ENCODE results near the gene NEK11. TPM values are rescaled to one million over a fixed set of nuclear protein-coding genes. Genes with fewer than 3 reads are reported as not detected.
A peak's percentile ranks its signal among the peaks of the same experiment; 100 is the strongest.

NEK11 gene
- total and polyA plus RNA-seq, 10 donors, result 0.77 to 5.9 (median 3.4) TPM

- Histone ChIP-seq H3K36me3 (peaks cover 0 to 17% (median 0%) of the 10 kb centered on the region in 6 donors), H3K9me3 (no peaks in the 10 kb centered on the region), H3K4me1 (peaks cover 0 to 16% (median 5%) of the 10 kb centered on the region in 6 donors), H3K27ac (peak overlapping the region in 3 of 8 donors; percentile 17 to 25 (median 24)), H3K4me3 (no peak overlapping the region), H3K27me3 (replicated peaks in 1 of 7) (no peaks in the 10 kb centered on the region)
- TF ChIP-seq, protein P1, sequence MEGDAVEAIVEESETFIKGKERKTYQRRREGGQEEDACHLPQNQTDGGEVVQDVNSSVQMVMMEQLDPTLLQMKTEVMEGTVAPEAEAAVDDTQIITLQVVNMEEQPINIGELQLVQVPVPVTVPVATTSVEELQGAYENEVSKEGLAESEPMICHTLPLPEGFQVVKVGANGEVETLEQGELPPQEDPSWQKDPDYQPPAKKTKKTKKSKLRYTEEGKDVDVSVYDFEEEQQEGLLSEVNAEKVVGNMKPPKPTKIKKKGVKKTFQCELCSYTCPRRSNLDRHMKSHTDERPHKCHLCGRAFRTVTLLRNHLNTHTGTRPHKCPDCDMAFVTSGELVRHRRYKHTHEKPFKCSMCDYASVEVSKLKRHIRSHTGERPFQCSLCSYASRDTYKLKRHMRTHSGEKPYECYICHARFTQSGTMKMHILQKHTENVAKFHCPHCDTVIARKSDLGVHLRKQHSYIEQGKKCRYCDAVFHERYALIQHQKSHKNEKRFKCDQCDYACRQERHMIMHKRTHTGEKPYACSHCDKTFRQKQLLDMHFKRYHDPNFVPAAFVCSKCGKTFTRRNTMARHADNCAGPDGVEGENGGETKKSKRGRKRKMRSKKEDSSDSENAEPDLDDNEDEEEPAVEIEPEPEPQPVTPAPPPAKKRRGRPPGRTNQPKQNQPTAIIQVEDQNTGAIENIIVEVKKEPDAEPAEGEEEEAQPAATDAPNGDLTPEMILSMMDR (IDR thresholded peaks at IDR 0.05 in 8 of 11, conservative IDR thresholded peaks at IDR 0.05 in 3 of 11), result no peak
- no peak for TF ChIP-seq POLR2A (IDR thresholded peaks at IDR 0.05)
- TF ChIP-seq POLR2AphosphoS5 (IDR thresholded peaks at IDR 0.05), result no peak
- intact Hi-C loops (cut with DNase I; ENCODE audit: low total_unique reads), result no loop called here
- DNase-seq, result no peak
- WGBS, 5 donors, result 24 to 52% (median 38%) methylated on average over 2 of the region's 2 CpGs
These were observed 326.6 kb downstream of the NEK11 start for GRCh38 chr3:131353016-131353877.

DNA sequence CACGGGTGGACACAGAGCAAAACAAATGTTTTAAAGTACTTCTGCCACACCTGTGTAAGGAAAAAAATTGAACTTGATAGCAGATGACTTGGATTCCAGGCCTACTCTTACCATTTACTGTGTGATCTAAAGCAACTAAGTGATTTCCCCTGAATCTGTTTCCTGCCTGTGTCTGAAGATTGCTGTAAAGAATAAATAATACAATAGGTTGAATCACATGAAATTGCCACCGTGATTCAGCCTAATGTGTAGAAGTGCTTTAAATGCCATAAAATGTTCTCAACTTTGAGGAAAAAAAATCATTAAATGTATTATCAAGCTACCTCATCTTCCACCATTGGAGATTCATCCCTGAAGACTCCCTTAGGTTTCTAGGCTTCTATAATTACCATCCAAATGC lies 327.3 kb downstream of the NEK11 start:
- H3K4me3 ChIP-seq, result no peak overlapping the region
- H3K36me3 ChIP-seq, result peaks cover 0 to 17% (median 0%) of the 10 kb centered on the region in 6 donors
- no peaks in the 10 kb centered on the region for H3K27me3 ChIP-seq (replicated peaks in 1 of 7)
- H3K27ac ChIP-seq, result peak overlapping the region in 3 of 8 donors; percentile 17 to 25 (median 24)
- TF ChIP-seq, protein P1 (IDR thresholded peaks at IDR 0.05 in 8 of 11, conservative IDR thresholded peaks at IDR 0.05 in 3 of 11), result no peak
- TF ChIP-seq POLR2AphosphoS5 (IDR thresholded peaks at IDR 0.05) (no peak), POLR2A (IDR thresholded peaks at IDR 0.05) (no peak)
- H3K9me3 ChIP-seq, result no peaks in the 10 kb centered on the region
- H3K4me1 ChIP-seq, result peaks cover 0 to 16% (median 5%) of the 10 kb centered on the region in 6 donors
- no peak for DNase-seq
- intact Hi-C loops (cut with DNase I; ENCODE audit: low total_unique reads), result no loop called here
- WGBS, 5 donors, result 33 to 52% (median 39%) methylated on average over 2 of the region's 2 CpGs

- no peak for DNase-seq
- H3K4me3 ChIP-seq, result no peak overlapping the region
- 88 to 98% (median 92%) methylated on average over 5 of the region's 5 CpGs for WGBS, 5 donors
- no peak overlapping the region for H3K27ac ChIP-seq
- no peak for TF ChIP-seq POLR2A (IDR thresholded peaks at IDR 0.05)
- TF ChIP-seq, protein P1 (IDR thresholded peaks at IDR 0.05 in 8 of 11, conservative IDR thresholded peaks at IDR 0.05 in 3 of 11), result no peak
- no peak for TF ChIP-seq POLR2AphosphoS5 (IDR thresholded peaks at IDR 0.05)
- H3K4me1 ChIP-seq, result peaks cover 0 to 18% (median 5%) of the 10 kb centered on the region in 6 donors
- H3K36me3 ChIP-seq, result peaks cover 0 to 17% (median 0%) of the 10 kb centered on the region in 6 donors
- H3K27me3 ChIP-seq (replicated peaks in 1 of 7), result no peaks in the 10 kb centered on the region
- no peaks in the 10 kb centered on the region for H3K9me3 ChIP-seq
- intact Hi-C loops (cut with DNase I; ENCODE audit: low total_unique reads), result no loop called here
These were observed 329.4 kb downstream of the NEK11 start for GRCh38 chr3:131356006-131356595.

- no peak overlapping the region for H3K27ac ChIP-seq
- 92 to 100% (median 100%) methylated on average over 1 of the region's 1 CpG for WGBS, 5 donors
- TF ChIP-seq, protein P1 (IDR thresholded peaks at IDR 0.05 in 8 of 11, conservative IDR thresholded peaks at IDR 0.05 in 3 of 11), result no peak
- TF ChIP-seq POLR2A (IDR thresholded peaks at IDR 0.05) (no peak), POLR2AphosphoS5 (IDR thresholded peaks at IDR 0.05) (no peak)
- peaks cover 0 to 17% (median 0%) of the 10 kb centered on the region in 6 donors for H3K36me3 ChIP-seq
- H3K27me3 ChIP-seq (replicated peaks in 1 of 7), result peaks cover 0 to 11% (median 8%) of the 10 kb centered on the region in 7 donors
- no peaks in the 10 kb centered on the region for H3K9me3 ChIP-seq
- no peak overlapping the region for H3K4me3 ChIP-seq
- no peak for DNase-seq
- intact Hi-C loops (cut with DNase I; ENCODE audit: low total_unique reads), result no loop called here
- peaks cover 0 to 29% (median 15%) of the 10 kb centered on the region in 6 donors for H3K4me1 ChIP-seq
These were observed 330.6 kb downstream of the NEK11 start for GRCh38 chr3:131357275-131357674.
